ENCODE data around the gene STRIP1. TPM values are rescaled to one million over a fixed set of nuclear protein-coding genes. Genes with fewer than 3 reads are reported as not detected.
"Not testable (repeated sequence)": the region's sequence is repeated elsewhere in the genome, so short reads cannot be mapped to it uniquely, and the experiment has no call there.

Gene STRIP1
- total RNA-seq, 1 donor from 2014 or later = 77.3 TPM

DNA sequence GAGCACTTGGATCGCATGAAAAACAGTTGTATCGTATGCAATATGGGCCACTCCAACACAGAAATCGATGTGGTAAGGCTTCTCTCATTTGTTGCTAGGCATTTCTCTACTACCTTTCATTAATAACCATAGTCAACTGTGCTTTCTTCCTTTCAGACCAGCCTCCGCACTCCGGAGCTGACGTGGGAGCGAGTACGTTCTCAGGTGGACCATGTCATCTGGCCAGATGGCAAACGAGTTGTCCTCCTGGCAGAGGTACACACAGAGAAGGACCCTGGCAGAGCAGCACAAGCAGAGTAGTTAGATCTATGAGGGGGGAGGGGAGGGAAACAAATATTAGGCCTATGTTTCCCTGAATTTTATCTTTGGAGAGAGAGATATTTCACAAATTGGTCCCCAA, 16.0 kb upstream of the STRIP1 start:
- ATAC-seq (ENCODE audit: low read depth) (no peak), DNase-seq (no peak)
- no peak overlapping the region for H3K4me3 Mint-ChIP-seq
- TF ChIP-seq CTCF (IDR thresholded peaks at IDR 0.05) = no peak
- no peak overlapping the region for H3K27ac Mint-ChIP-seq
- CTCF ChIA-PET = interaction anchor here (5.5 kb wide), 1 partner anchor 11 kb away, joined by 28 read pairs; no protein-coding TSS in a partner anchor
- peaks cover under 1% of the 10 kb centered on the region for H3K4me1 Mint-ChIP-seq
- H3K9me3 Mint-ChIP-seq = no peaks in the 10 kb centered on the region
- no peaks in the 10 kb centered on the region for H3K27me3 Mint-ChIP-seq
- POLR2A ChIA-PET = no interaction called here
- peaks cover 86% of the 10 kb centered on the region for H3K36me3 Mint-ChIP-seq (ENCODE audit: low read depth)
- intact Hi-C loops (cut with micrococcal nuclease) = no loop called here

DNA sequence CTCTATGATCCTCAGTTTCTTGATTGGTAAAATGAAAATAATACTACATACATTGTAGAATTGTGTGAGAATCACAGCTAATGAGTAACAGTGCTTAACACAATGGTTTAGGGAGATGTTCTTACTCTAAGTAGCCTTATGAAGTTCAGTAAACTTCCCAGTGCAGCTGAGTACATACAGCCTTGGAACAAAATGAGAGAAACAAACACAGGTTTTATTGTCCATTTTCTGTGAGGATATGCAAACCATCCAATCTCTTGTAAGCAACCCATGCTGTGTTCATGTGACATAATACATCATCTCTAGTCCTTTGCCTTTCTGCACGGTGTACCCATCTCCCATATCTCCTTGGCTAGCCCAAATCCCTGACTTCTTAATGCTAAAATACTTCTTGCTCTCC, 14.7 kb upstream of the STRIP1 start:
- no peak overlapping the region for H3K4me3 Mint-ChIP-seq
- peaks cover 89% of the 10 kb centered on the region for H3K36me3 Mint-ChIP-seq (ENCODE audit: low read depth)
- no peak for TF ChIP-seq CTCF (IDR thresholded peaks at IDR 0.05)
- ATAC-seq (ENCODE audit: low read depth) = no peak
- peaks cover 10% of the 10 kb centered on the region for H3K4me1 Mint-ChIP-seq
- no peak overlapping the region for H3K27ac Mint-ChIP-seq
- no peaks in the 10 kb centered on the region for H3K27me3 Mint-ChIP-seq
- intact Hi-C loops (cut with micrococcal nuclease) = no loop called here
- no peak for DNase-seq
- no peaks in the 10 kb centered on the region for H3K9me3 Mint-ChIP-seq
- POLR2A ChIA-PET = interaction anchor here (1.0 kb wide), 1 partner anchor 15 kb away, joined by 3 read pairs; the partner anchor contains the start of gene STRIP1
- CTCF ChIA-PET = interaction anchor here (1.0 to 5.5 kb wide), 2 partner anchors 10 to 22 kb away, joined by 3 to 28 read pairs; no protein-coding TSS in a partner anchor

GRCh38 chr1:110021285-110021684, 13.1 kb upstream of the STRIP1 start:
- Mint-ChIP-seq H3K4me3 (no peak overlapping the region), H3K9me3 (no peaks in the 10 kb centered on the region), H3K27ac (no peak overlapping the region), H3K27me3 (no peaks in the 10 kb centered on the region), H3K4me1 (peaks cover 10% of the 10 kb centered on the region), H3K36me3 (ENCODE audit: low read depth) (peaks cover 78% of the 10 kb centered on the region)
- DNase-seq (no peak), ATAC-seq (ENCODE audit: low read depth) (no peak)
- intact Hi-C loops (cut with micrococcal nuclease) = no loop called here
- ChIA-PET POLR2A (no interaction called here), CTCF (interaction anchor here (5.5 kb wide), 1 partner anchor 8 kb away, joined by 28 read pairs; no protein-coding TSS in a partner anchor)
- TF ChIP-seq CTCF (IDR thresholded peaks at IDR 0.05) = no peak

DNA sequence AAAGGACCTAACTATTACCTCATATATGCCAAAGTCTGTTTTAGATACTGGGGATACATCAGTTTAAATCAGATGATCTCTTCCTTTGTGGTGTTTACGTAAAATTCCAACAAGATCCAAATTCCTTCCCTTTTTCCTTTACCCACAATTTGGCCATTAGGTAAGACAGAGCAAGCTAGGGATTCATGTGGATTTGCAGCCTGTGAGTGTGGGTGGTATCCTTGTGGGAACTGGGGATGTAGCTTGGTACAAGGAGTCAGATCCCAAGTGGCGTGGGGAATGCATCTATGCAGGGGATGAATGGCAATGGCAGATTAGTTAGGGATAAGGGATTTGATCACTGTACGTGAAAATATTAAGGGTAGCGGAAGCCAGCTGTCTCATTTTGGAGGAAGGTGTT, 9.8 kb upstream of the STRIP1 start:
- intact Hi-C loops (cut with micrococcal nuclease) = no loop called here
- no peak overlapping the region for H3K27ac Mint-ChIP-seq
- CTCF ChIA-PET = interaction anchor here (1.3 kb wide), 1 partner anchor 471 kb away, joined by 5 read pairs; no protein-coding TSS in a partner anchor

DNA sequence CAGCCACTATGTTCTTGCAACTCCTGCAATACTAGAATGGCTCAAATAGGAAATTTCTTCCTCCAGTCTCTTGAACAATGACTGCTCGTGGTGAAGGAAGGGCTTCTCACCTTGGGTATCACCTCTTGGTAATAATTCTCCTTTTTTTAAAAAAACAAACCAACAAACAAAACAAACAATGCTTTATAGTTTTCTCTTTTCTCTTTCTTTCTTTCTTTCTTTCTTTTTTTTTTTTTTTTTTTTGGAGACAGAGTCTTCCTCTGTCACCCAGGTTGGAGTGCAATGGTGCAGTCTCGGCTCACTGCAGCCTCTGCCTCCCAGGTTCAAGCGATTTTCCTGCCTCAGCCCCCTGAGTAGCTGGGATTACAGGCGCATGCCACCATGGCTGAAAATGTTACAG, 3.7 kb upstream of the STRIP1 start:
- POLR2A ChIA-PET = interaction anchor here (0.7 kb wide), 1 partner anchor 27 kb away, joined by 4 read pairs; no protein-coding TSS in a partner anchor

More for the DNA sequence above, 9.8 kb upstream of the STRIP1 start:
- ATAC-seq (ENCODE audit: low read depth) (no peak), DNase-seq (no peak)
- Mint-ChIP-seq H3K4me1 (peaks cover 13% of the 10 kb centered on the region), H3K4me3 (no peak overlapping the region), H3K9me3 (no peaks in the 10 kb centered on the region), H3K27me3 (no peaks in the 10 kb centered on the region), H3K36me3 (ENCODE audit: low read depth) (peaks cover 46% of the 10 kb centered on the region)
- POLR2A ChIA-PET = no interaction called here
- TF ChIP-seq CTCF (IDR thresholded peaks at IDR 0.05) = no peak

More for the DNA sequence above, 3.7 kb upstream of the STRIP1 start:
- CTCF ChIA-PET = interaction anchor here (1.5 to 3.5 kb wide), 7 partner anchors 12 to 485 kb away, joined by 3 to 36 read pairs (median 5); no protein-coding TSS in a partner anchor
- not testable (repeated sequence) for H3K9me3 Mint-ChIP-seq; ATAC-seq (ENCODE audit: low read depth); H3K36me3 Mint-ChIP-seq (ENCODE audit: low read depth); DNase-seq; H3K27me3 Mint-ChIP-seq
- Mint-ChIP-seq H3K4me3 (peak overlapping the region; percentile 70), H3K27ac (peak overlapping the region; percentile 87), H3K4me1 (peaks cover 33% of the 10 kb centered on the region)
- intact Hi-C loops (cut with micrococcal nuclease) = loop anchor here (5.0 to 10.0 kb wide), 2 partner anchors 538 to 1414 kb away; partner anchors contain the start of genes ATP5PB, CYB561D1 and WDR77

Measured in activated B cell treated with CpG ODN at 0.5 μM for 24 hours (primary cell).